NCI-H2171 treated with DMSO at 0.1 percent for 48 hours (cell line): Measurements from ENCODE around the gene ZNF888.
"Not testable (repeated sequence)": the region's sequence is repeated elsewhere in the genome, so short reads cannot be mapped to it uniquely, and the experiment has no call there.

Source experiments
- DNase-seq: peaks from one replicate; lab custom pipeline; 2025; lab: John Stamatoyannopoulos, UW

ZNF888 gene

DNA sequence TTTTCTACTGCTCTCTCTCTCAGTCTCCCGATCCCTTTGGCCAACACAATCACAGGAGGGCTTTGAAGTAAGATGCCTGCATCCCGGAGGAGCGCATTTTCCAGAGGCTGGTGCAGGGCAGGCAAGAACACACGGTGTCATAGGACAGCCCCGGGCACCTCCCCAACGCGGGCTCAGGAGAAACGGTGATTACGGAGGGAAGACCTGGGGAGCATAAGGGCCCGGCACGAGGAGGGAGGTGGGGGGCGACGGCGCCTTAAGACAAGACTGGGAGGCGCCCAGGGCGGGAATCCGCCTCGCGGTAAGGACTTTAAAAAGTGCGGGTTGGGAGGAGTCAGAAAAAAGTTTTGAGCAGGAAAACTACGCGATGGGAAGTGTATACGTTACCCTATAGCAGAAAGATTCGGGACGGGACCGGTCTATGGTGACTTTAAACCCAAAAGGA is 18.7 kb upstream of the ZNF888 start:
- DNase-seq = peak; percentile 23

- not testable (repeated sequence) for DNase-seq
Measured at GRCh38 chr19:52941523-52941922, 18.3 kb upstream of the ZNF888 start.

GRCh38 chr19:52940905-52941304 is 17.7 kb upstream of the ZNF888 start:
- not testable (repeated sequence) for DNase-seq

- no peak for DNase-seq
Measured at GRCh38 chr19:52938761-52939160, 15.5 kb upstream of the ZNF888 start.

GRCh38 chr19:52936954-52937325 is 13.7 kb upstream of the ZNF888 start:
- DNase-seq = no peak

- DNase-seq = no peak
Measured at GRCh38 chr19:52936151-52936953, 13.1 kb upstream of the ZNF888 start.

DNA sequence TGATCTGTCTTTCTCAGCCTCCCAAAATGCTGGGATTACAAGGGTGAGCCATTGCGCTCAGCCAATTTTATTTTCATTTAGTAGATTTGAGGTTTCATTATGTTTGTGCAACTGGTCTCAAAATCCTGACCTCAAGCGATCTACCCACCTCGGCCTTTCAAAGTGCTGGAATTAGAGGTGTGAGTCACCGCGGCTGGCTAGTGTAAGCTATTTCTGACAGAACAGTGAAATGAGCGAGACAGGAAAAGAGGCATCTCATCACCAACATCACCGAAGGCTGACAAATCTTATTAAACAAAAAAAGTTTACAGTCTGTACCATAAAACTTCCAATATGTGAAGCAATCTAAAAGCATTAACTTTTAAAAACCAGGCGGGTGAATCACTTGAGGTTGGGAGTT is 12.2 kb upstream of the ZNF888 start:
- DNase-seq = no peak

- DNase-seq = not testable (repeated sequence)
Measured at GRCh38 chr19:52924641-52925040, 1.4 kb upstream of the ZNF888 start.

- no peak for DNase-seq
Measured at GRCh38 chr19:52923778-52924593, 758 bp upstream of the ZNF888 start.

DNA sequence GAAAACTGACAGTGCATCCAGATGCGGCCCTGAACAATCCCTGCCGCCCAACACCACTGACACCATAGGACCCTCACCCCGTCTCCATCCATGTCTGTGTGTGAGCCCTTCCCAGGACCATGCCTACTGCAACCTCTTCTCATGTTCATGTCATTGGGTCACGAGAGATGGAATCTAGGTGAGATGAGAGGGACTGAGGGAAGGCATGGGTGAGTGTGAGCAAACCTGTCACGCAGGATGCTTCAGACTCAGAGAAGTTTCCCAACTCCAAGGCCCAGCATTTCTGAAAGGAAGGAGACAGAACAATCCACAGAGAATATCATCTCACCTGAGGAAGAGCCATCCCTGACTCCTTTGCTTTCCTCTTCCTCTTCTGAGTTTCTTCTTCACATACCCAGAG is 5.7 kb downstream of the ZNF888 start:
- DNase-seq = no peak

- DNase-seq = no peak
Measured at GRCh38 chr19:52910648-52911047, 12.6 kb downstream of the ZNF888 start.

DNA sequence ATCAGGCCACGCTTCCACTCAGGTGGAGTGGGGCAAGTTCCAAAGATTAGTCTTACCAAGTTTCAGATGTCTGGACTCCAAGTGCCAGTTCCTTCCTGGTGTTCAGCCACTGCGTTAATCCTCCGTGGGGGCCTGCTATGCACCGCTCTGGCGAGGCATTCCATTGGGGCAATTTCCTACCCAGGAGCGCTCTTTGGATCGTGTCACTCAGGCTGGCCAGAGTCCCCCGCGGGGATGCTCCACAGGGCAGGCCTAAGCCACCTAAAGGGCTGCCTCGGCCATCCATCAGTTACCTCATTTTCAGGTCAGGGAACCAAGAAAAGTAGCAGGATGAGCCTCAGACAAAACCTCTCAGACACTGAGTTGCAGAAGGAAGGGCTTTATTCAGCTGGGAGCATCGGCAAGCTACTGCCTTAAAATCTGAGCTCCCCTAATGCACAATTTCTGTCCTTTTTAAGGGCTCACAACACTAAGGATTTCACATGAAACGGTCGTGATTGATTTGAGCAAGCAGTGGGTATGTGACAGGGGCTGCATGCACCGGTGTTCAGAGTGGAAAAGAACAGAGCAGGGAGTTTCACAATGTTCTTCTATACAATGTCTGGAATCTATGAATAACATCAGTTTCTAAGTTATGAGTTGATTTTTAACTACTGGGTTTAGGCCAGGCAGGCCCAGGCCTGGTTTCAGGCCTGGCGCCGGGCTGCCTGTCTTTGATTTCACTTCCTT is 19.0 kb downstream of the ZNF888 start:
- not testable (repeated sequence) for DNase-seq

DNA sequence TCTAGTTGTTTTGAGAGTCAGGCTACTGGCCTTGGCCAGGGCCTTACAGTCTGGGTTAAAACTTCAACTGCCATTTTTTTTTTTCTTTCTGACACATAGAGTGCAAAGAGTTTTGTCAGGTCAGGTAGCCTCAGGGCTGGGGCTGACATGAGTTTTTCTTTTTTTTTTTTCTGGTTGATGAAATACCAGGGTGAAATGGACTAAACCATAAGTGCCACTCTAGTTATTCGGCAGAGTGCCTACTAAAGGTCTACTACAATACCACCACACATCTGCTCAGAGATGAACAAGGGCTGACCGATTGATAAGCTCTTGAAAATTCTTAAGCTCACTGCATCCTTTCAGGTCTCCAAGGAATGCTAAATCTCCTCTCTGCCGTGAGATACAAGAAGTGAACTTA is 21.4 kb downstream of the ZNF888 start:
- no peak for DNase-seq

DNA sequence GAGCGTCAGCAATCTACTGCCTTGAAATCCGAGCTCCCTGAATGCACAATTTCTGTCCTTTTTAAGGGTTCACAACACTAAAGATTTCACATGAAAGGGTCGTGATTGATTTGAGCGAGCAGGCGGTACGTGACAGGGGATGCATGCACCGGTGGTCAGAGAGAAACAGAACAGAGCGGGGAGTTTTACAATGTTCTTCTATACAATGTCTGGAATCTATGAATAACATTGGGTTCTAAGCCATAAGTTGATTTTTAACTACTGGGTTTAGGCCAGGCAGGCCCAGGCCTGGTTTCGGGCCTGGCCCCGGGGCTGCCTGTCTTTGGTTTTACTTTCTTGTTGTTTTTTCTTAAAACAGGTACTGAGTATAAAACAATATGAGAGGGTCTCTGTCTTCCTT is 24.6 kb downstream of the ZNF888 start:
- not testable (repeated sequence) for DNase-seq

GRCh38 chr19:52898101-52898500 is 25.1 kb downstream of the ZNF888 start:
- no peak for DNase-seq

DNA sequence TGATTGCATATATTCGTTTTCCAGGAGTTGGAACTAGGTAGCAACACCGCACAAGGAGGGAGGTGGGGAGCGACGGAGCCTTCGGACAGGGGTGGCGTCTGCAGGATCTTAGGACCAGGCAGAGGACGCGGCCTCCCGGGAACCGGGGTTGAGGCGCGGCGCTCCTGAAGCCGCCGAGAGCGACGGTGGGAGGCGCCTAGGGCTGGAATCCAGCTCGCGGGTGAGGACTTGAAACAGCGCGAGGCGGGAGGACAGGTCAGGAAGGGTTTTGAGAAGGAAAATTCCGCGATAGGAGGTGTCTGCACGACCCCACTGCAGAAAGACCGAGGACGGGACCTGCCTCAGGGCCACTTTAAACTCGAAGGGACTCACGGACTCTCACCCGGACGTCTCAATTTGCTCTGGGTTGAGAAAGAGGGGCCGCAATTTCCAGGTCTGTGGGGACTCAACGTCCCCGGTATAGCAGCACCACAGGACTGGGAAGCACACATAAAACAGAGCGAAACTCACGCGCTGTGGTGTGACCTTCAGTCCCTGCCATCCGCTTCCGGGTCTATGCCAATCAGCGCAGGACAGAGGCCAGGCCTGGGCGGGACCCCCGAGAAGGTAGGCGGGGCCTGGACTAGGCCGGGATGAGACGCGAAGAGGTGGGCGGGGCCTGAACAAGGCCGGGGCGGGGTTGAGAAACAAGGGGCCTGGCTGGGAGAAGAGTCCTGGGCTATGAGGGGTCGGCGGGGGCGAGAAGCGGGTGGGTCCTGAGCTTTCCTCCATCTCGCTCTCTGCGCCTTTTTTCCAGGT is 25.9 kb downstream of the ZNF888 start, which contains the start of gene ZNF320:
TSS of gene ZNF320 (minus strand) at position 498 of the 798 bp plus-strand sequence. CDS start 7,380 bp downstream, outside the sequence.
- DNase-seq = peak; percentile 56

GRCh38 chr19:52896431-52897137 is 26.6 kb downstream of the ZNF888 start:
- no peak for DNase-seq

GRCh38 chr19:52891336-52891735 is 31.9 kb downstream of the ZNF888 start:
- DNase-seq = no peak

- DNase-seq = no peak
Measured at GRCh38 chr19:52889931-52890330, 33.3 kb downstream of the ZNF888 start.

GRCh38 chr19:52889076-52889475 is 34.2 kb downstream of the ZNF888 start:
- no peak for DNase-seq

DNA sequence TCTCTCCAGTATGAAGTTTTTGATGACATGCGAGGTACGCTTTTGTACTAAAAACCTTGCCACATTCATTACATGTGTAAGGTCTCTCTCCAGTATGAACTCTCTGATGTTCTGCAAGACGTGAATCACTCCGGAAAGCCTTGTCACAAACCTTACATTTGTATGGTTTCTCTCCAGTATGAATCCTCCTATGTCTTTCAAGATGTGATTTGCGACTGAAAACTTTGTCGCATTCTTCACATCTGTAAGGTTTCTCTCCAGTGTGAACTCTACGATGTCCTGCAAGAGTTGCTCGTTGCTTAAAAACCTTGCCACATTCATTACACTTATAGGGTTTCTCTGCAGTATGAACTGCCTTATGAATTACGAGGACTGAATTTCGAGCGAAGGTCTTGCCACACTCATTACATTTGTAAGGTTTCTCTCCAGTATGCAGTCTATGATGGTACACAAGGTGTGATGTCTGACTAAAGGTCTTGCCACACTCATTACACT is 42.3 kb downstream of the ZNF888 start:
- DNase-seq = no peak
